Loucy (cell line): Measurements from ENCODE around the gene PHGDH.

Experiments used
- H2AFZ ChIP-seq: fragments of 200-600 bp; sonication (generic); 2 replicates; pipeline ENCODE4 v1.6.0; 2016; ENCODE audit warnings: antibody characterized with exemption, mild to moderate bottlenecking, low read length, moderate library complexity
- H3F3A ChIP-seq: fragments of 200-600 bp; 2 replicates; pipeline ENCODE4 v1.6.0; 2016; ENCODE audit warnings: antibody characterized with exemption, low read depth, mild to moderate bottlenecking
- H3K27me3 ChIP-seq: fragments of 200-600 bp; sonication (generic); 2 replicates; pipeline ENCODE4 v1.6.1; 2014; ENCODE audit warnings: low read length, mild to moderate bottlenecking; ENCODE audit not compliant: insufficient read depth, poor library complexity, severe bottlenecking
- H3K36me3 ChIP-seq: fragments of 200-600 bp; sonication (generic); 2 replicates; pipeline ENCODE4 v1.6.1; 2016; ENCODE audit warnings: low read length; ENCODE audit not compliant: insufficient read depth
- H3K4me1 ChIP-seq: fragments of 200-600 bp; sonication (generic); 2 replicates; pipeline ENCODE4 v1.5.1; 2014; ENCODE audit warnings: low read length, mild to moderate bottlenecking; ENCODE audit not compliant: insufficient read depth, poor library complexity, severe bottlenecking
- H3K4me2 ChIP-seq: fragments of 200-600 bp; sonication (generic); 2 replicates; pipeline ENCODE4 v1.6.0; 2014; ENCODE audit warnings: antibody characterized with exemption, low read length, low read depth, mild to moderate bottlenecking; ENCODE audit not compliant: poor library complexity, severe bottlenecking
- H3K4me3 ChIP-seq: fragments of 200-600 bp; sonication (generic); 2 replicates; pipeline ENCODE4 v1.5.1; 2014; ENCODE audit warnings: low read length, mild to moderate bottlenecking, mixed read lengths; ENCODE audit not compliant: poor library complexity, severe bottlenecking
- H3K79me2 ChIP-seq: fragments of 200-600 bp; sonication (generic); 2 replicates; pipeline ENCODE4 v1.6.1; 2014; ENCODE audit warnings: low read length; ENCODE audit not compliant: insufficient read depth
- H3K9ac ChIP-seq: fragments of 200-600 bp; sonication (generic); 2 replicates; pipeline ENCODE4 v1.6.0; 2014; ENCODE audit warnings: mild to moderate bottlenecking, low read depth, low read length, moderate library complexity; ENCODE audit not compliant: poor library complexity, severe bottlenecking
- H3K9me2 ChIP-seq: fragments of 200-600 bp; sonication (generic); replicated peaks from 2 replicates; pipeline ENCODE4 v1.6.1; 2016; ENCODE audit warnings: low read depth, low read length, mixed read lengths
- H3K9me3 ChIP-seq: fragments of 200-600 bp; sonication (generic); 2 replicates; pipeline ENCODE4 v1.6.1; 2014; ENCODE audit warnings: mild to moderate bottlenecking, antibody characterized with exemption, low read length, low read depth; ENCODE audit not compliant: insufficient read depth
- H4K20me1 ChIP-seq: fragments of 200-600 bp; sonication (generic); 2 replicates; pipeline ENCODE4 v1.6.0; 2014; ENCODE audit warnings: antibody characterized with exemption, low read length, mild to moderate bottlenecking; ENCODE audit not compliant: insufficient read depth, poor library complexity, severe bottlenecking
- EZH2phosphoT487 ChIP-seq: fragments of 200-600 bp; IDR thresholded peaks from 2 replicates; pipeline ENCODE4 v1.6.1; 2018; ENCODE audit warnings: antibody characterized with exemption, mild to moderate bottlenecking, moderate library complexity, borderline replicate concordance
- TF ChIP-seq, protein P1 (sequence below): fragments of 200-600 bp; sonication (generic); conservative IDR thresholded peaks from 2 replicates; pipeline ENCODE4 v1.5.1; 2014; ENCODE audit warnings: mild to moderate bottlenecking, antibody characterized with exemption, low read length

PHGDH gene

DNA sequence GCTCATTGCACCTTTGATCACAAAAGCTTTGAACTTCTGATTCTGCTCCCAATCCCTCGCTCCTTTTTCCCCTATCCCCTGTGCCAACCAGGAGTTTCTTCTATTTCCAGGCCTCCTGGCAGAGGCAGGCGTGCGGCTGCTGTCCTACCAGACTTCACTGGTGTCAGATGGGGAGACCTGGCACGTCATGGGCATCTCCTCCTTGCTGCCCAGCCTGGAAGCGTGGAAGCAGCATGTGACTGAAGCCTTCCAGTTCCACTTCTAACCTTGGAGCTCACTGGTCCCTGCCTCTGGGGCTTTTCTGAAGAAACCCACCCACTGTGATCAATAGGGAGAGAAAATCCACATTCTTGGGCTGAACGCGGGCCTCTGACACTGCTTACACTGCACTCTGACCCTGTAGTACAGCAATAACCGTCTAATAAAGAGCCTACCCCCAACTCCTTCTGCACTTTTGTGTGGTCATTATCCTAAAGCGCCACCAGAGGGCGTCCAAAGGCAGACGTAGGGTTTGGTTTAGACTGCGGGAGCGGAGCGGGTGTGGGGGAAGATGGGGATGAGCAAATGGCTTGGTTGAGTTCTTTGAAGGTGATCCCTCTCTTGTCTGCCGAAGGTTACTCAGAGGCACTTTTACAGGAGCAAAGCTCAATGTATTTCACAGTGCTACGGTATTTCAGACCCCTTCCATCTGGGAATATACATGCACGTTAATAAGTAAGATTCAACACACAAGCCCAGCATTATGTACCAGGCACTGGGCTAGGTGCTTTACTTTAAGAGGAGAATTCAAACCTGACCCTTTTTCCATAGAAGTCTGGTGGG lies 32.3 kb downstream of the PHGDH start:
- H3K36me3 ChIP-seq: peaks cover 59% of the 10 kb centered on the region; the same call in 1 of the 2 replicates
- H3K79me2 ChIP-seq: no peaks in the 10 kb centered on the region
- H3K9me2 ChIP-seq: no peaks in the 10 kb centered on the region
- no peaks in the 10 kb centered on the region for H3K9me3 ChIP-seq
- no peaks in the 10 kb centered on the region for H3K4me1 ChIP-seq
- no peak overlapping the region for H3K9ac ChIP-seq
- no peaks in the 10 kb centered on the region for H4K20me1 ChIP-seq
- no peak overlapping the region for H3K4me3 ChIP-seq
- no peak overlapping the region for H2AFZ ChIP-seq
- no peaks in the 10 kb centered on the region for H3F3A ChIP-seq
- TF ChIP-seq, protein P1, sequence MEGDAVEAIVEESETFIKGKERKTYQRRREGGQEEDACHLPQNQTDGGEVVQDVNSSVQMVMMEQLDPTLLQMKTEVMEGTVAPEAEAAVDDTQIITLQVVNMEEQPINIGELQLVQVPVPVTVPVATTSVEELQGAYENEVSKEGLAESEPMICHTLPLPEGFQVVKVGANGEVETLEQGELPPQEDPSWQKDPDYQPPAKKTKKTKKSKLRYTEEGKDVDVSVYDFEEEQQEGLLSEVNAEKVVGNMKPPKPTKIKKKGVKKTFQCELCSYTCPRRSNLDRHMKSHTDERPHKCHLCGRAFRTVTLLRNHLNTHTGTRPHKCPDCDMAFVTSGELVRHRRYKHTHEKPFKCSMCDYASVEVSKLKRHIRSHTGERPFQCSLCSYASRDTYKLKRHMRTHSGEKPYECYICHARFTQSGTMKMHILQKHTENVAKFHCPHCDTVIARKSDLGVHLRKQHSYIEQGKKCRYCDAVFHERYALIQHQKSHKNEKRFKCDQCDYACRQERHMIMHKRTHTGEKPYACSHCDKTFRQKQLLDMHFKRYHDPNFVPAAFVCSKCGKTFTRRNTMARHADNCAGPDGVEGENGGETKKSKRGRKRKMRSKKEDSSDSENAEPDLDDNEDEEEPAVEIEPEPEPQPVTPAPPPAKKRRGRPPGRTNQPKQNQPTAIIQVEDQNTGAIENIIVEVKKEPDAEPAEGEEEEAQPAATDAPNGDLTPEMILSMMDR: peak; percentile 93
- no peak for TF ChIP-seq EZH2phosphoT487
- no peak overlapping the region for H3K4me2 ChIP-seq
- H3K27me3 ChIP-seq: no peaks in the 10 kb centered on the region

DNA sequence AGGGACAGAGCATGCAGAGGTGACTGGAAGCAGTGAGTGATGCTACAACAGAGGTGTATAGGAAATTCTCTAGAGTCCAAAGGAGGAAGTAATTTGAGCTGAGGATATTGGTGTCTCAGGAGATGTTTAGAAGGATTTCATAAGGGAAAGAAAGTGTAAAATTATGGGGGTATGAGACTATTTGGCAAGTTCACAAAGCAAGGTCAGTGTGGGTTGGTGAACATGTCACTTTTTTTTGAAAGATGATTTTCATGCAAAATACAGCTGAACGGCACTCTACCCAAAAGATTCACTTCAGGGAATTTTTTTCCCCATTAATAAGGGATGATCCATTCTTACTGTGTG lies 32.8 kb downstream of the PHGDH start:
- Histone ChIP-seq H3F3A (no peaks in the 10 kb centered on the region), H3K9ac (no peak overlapping the region), H3K4me2 (no peak overlapping the region), H3K27me3 (no peaks in the 10 kb centered on the region), H3K9me2 (no peaks in the 10 kb centered on the region), H3K9me3 (no peaks in the 10 kb centered on the region), H3K4me3 (no peak overlapping the region), H4K20me1 (no peaks in the 10 kb centered on the region), H3K4me1 (no peaks in the 10 kb centered on the region), H3K36me3 (peaks cover 53% of the 10 kb centered on the region; the same call in 1 of the 2 replicates), H3K79me2 (no peaks in the 10 kb centered on the region), H2AFZ (no peak overlapping the region)
- TF ChIP-seq, protein P1: no peak
- no peak for TF ChIP-seq EZH2phosphoT487

DNA sequence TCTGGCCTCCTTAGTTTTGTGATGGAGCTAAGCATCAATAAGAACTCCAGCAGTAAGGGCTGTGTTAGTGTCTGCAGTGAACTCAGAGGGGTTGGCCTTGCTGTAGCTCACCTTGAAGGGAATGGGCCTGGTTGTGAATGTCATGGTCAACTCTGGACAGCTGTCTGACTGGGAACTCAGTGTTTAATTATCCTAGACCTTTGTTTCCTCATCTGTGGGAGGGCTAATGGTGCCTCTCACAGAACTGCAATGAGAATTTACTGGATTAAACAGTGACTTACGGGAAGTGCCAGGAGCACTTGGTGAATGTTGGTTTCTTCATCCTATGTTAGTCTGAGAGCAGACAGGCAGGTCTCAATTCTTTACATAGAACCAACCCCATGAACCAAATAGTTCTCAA lies 33.3 kb downstream of the PHGDH start:
- TF ChIP-seq, protein P1: no peak
- TF ChIP-seq EZH2phosphoT487: no peak
- Histone ChIP-seq H3K9ac (no peak overlapping the region), H3K9me3 (no peaks in the 10 kb centered on the region), H3K27me3 (no peaks in the 10 kb centered on the region), H4K20me1 (no peaks in the 10 kb centered on the region), H3K9me2 (no peaks in the 10 kb centered on the region), H3K79me2 (no peaks in the 10 kb centered on the region), H3K4me3 (no peak overlapping the region), H3K36me3 (peaks cover 48% of the 10 kb centered on the region; the same call in 1 of the 2 replicates), H3F3A (no peaks in the 10 kb centered on the region), H3K4me1 (no peaks in the 10 kb centered on the region), H2AFZ (no peak overlapping the region), H3K4me2 (no peak overlapping the region)
